A673 (cell line): Measurements from ENCODE around the gene TNS1. TPM values are rescaled to one million over a fixed set of nuclear protein-coding genes. Genes with fewer than 3 reads are reported as not detected.
A peak's percentile ranks its signal among the peaks of the same experiment; 100 is the strongest.

ENCODE experiments used
- BruUV-seq: library from RNA; stranded (reverse); fragments of 400-500 nt; replicated peaks from 2 replicates; lab custom pipeline; 2021; lab: Mats Ljungman, UMichigan
- CTCF ChIA-PET: fragments of 300-600 bp; sonication (Branson Sonifier 250); formaldehyde crosslinking; loops from one replicate; lab custom pipeline; 2022; ENCODE audit warnings: antibody characterized with exemption; lab: Charles Lee
- POLR2A ChIA-PET: fragments of 300-600 bp; sonication (Branson Sonifier 250); formaldehyde crosslinking; loops from one replicate; lab custom pipeline; 2022; ENCODE audit warnings: antibody characterized with exemption; ENCODE audit not compliant: low non-redundant PET; lab: Charles Lee
- DNase-seq: peaks from one replicate; pipeline ENCODE4 v3.0.0-alpha.2; 2015; ENCODE audit warnings: low spot score
- H3K27ac ChIP-seq: fragments of 200-600 bp; sonication (generic); 2 replicates; pipeline ENCODE4 v1.5.1; 2016; ENCODE audit warnings: mixed run types, low read depth, mild to moderate bottlenecking, mixed read lengths, antibody characterized with exemption, low read length; ENCODE audit not compliant: poor library complexity, severe bottlenecking
- H3K27me3 ChIP-seq: fragments of 200-600 bp; sonication (generic); replicated peaks from 2 replicates; pipeline ENCODE4 v1.6.1; 2017; ENCODE audit warnings: mixed run types, low read depth, mild to moderate bottlenecking, mixed read lengths, antibody characterized with exemption, low read length; ENCODE audit not compliant: insufficient read depth, poor library complexity
- H3K36me3 ChIP-seq: fragments of 200-600 bp; sonication (generic); 2 replicates; pipeline ENCODE4 v1.6.1; 2016; ENCODE audit warnings: mixed run types, mild to moderate bottlenecking, mixed read lengths, antibody characterized with exemption, low read length; ENCODE audit not compliant: insufficient read depth, poor library complexity, severe bottlenecking
- H3K4me1 ChIP-seq: fragments of 200-600 bp; sonication (generic); 2 replicates; pipeline ENCODE4 v1.6.1; 2017; ENCODE audit warnings: mixed run types, mild to moderate bottlenecking, mixed read lengths, antibody characterized with exemption, low read length; ENCODE audit not compliant: insufficient read depth, poor library complexity, severe bottlenecking
- H3K4me3 ChIP-seq: fragments of 200-600 bp; sonication (generic); 2 replicates; pipeline ENCODE4 v1.5.1; 2016; ENCODE audit warnings: low read depth, mixed run types, mild to moderate bottlenecking, mixed read lengths, low read length; ENCODE audit not compliant: poor library complexity, severe bottlenecking
- H3K9me3 ChIP-seq: fragments of 200-600 bp; sonication (generic); 2 replicates; pipeline ENCODE4 v1.6.1; 2016; ENCODE audit warnings: mixed run types, low read depth, mild to moderate bottlenecking, mixed read lengths, antibody characterized with exemption, low read length; ENCODE audit not compliant: poor library complexity, severe bottlenecking
- EZH2 ChIP-seq: fragments of 200-600 bp; sonication (generic); IDR thresholded peaks from 2 replicates; pipeline ENCODE4 v1.6.1; 2017; ENCODE audit warnings: borderline replicate concordance, low read depth, mild to moderate bottlenecking, mixed read lengths, antibody characterized with exemption, low read length; ENCODE audit not compliant: poor library complexity, severe bottlenecking
- intact Hi-C: fragments of 100-400 bp; cut with micrococcal nuclease; formaldehyde crosslinking; loops from one replicate; pipeline ENCODE4 v1.10.0; 2022; ENCODE audit not compliant: unreplicated experiment
- total RNA-seq: library from RNA; stranded (reverse); gene quantifications from 2 replicates; pipeline ENCODE4 v1.2.3, GENCODE V29; 2021
- TF ChIP-seq, protein P1 (sequence below): fragments of 300-800, 200-600 bp; sonication (generic); conservative IDR thresholded peaks from 2 replicates; pipeline ENCODE4 v1.5.1; 2017; ENCODE audit warnings: low read depth, mild to moderate bottlenecking, antibody characterized with exemption, low read length, moderate library complexity, mixed read lengths

Gene TNS1
- total RNA-seq, 1 experiment from 2014 or later: 99.6 TPM

DNA sequence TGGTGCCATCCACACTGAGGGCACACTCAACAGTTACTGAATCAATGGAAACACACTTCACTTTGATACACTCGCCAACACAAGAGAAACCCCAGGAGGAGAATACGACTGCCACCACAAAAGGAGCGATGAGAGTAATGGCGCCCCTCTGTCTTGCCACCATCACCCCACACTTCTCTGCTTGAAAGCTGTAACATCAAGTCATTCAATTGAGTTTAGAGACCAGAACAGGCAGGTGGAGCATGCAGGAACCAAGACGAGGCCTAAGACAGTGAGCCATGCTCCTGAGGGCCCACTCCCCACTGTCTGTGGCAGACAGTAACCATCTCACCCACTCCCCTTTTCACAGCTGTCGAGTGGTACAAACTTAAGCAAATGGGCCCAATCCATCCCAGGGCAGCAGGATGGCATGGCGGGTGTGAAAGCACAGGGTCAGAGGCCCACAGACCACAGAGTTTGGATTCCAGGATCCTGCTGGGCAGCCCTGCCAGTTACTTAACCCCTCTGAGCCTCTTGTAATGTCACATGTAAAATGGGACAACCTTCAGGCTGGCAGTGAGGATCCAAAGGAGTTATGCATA, 101.9 kb downstream of the TNS1 start:
- intact Hi-C loops: no loop called here
- no peak overlapping the region for H3K4me3 ChIP-seq
- H3K36me3 ChIP-seq: peaks cover 23% of the 10 kb centered on the region
- H3K4me1 ChIP-seq: peaks cover 6% of the 10 kb centered on the region
- no TSS peak for BruUV-seq
- no peaks in the 10 kb centered on the region for H3K9me3 ChIP-seq
- ChIA-PET POLR2A (no interaction called here), CTCF (no interaction called here)
- H3K27me3 ChIP-seq: no peaks in the 10 kb centered on the region
- TF ChIP-seq EZH2: no peak
- TF ChIP-seq, protein P1, sequence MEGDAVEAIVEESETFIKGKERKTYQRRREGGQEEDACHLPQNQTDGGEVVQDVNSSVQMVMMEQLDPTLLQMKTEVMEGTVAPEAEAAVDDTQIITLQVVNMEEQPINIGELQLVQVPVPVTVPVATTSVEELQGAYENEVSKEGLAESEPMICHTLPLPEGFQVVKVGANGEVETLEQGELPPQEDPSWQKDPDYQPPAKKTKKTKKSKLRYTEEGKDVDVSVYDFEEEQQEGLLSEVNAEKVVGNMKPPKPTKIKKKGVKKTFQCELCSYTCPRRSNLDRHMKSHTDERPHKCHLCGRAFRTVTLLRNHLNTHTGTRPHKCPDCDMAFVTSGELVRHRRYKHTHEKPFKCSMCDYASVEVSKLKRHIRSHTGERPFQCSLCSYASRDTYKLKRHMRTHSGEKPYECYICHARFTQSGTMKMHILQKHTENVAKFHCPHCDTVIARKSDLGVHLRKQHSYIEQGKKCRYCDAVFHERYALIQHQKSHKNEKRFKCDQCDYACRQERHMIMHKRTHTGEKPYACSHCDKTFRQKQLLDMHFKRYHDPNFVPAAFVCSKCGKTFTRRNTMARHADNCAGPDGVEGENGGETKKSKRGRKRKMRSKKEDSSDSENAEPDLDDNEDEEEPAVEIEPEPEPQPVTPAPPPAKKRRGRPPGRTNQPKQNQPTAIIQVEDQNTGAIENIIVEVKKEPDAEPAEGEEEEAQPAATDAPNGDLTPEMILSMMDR: no peak
- no peak overlapping the region for H3K27ac ChIP-seq
- no peak for DNase-seq

DNA sequence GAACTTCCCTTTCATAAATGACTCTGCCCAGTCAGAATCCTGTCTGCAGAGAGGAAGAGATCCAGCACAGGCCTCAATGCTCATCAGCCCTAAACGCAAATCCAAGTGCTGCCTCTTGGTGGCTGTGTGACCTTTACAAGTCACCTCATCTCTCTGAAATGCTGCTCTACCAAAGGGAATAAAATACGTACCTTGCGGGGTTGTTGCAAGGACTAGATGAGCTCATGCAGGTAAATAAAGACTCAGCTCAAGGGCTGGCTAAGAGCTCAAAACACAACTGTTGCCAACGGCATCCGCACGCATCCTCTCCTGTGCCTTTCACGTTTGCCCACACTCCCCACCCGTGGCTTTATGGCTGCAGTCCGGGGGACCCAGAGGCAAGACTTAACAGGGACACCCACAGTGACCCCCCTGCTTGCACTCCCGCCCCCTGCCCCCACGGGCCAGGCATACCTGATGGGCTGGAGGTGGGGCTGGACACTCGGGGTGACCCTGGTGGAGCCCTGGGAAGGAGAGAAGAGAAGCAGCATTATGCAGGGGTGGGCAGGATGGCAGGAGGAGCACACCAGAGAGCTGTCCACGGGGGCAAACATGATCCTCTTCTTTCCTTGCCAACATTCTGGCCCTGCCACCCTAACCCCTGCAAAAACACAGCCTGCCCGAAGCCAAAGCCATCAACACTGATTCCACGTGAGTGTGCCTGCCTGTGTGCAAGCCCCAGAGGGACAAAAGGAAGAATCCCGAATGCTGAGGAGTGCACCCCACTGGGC, 102.6 kb downstream of the TNS1 start:
- H3K4me1 ChIP-seq: peaks cover 6% of the 10 kb centered on the region
- TF ChIP-seq, protein P1: no peak
- no peak for TF ChIP-seq EZH2
- no peaks in the 10 kb centered on the region for H3K9me3 ChIP-seq
- intact Hi-C loops: no loop called here
- no TSS peak for BruUV-seq
- no peak overlapping the region for H3K27ac ChIP-seq
- H3K4me3 ChIP-seq: no peak overlapping the region
- DNase-seq: no peak
- CTCF ChIA-PET: no interaction called here
- peaks cover 27% of the 10 kb centered on the region for H3K36me3 ChIP-seq
- H3K27me3 ChIP-seq: no peaks in the 10 kb centered on the region
- POLR2A ChIA-PET: no interaction called here

DNA sequence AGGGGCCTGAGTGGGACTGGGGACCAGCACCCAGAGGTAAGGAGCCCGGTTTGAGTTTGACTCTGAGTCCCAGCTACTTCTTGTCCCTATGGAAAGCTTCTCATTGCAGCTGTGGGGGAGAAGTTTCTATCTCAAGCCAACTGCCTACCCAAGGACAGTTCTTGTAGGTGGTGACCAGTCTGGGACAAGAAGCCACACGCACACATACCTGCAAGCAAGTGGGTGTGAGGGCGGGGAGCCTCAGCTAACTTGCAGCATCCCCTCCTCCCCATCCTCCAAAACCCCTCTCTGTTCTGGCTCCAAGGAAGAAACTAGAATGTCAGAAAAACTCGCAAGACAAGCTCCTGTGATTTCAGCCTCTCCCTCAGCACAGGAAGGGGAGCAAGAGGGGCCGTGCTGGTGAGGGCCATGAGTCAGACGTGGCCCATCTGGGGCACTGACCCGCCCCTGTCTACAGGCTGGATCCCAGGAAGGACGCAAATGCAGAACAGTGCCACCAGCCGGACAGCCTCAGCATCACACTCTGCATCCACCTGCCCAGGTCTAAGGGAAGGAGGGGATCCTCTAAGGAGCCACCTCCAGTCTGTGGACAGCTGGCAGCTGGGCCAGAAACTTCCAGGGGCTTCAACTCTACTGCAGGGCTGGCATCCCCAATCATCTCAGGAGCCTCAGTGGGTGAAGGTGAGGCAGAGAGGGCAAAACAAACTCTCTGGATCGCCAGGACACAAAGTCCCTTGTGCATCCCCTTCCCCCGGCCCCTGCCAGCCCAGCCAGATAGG, 103.4 kb downstream of the TNS1 start:
- Histone ChIP-seq H3K36me3 (peaks cover 27% of the 10 kb centered on the region), H3K9me3 (no peaks in the 10 kb centered on the region), H3K27ac (no peak overlapping the region), H3K4me1 (peaks cover 6% of the 10 kb centered on the region), H3K4me3 (no peak overlapping the region), H3K27me3 (no peaks in the 10 kb centered on the region)
- intact Hi-C loops: no loop called here
- no peak for TF ChIP-seq EZH2
- TF ChIP-seq, protein P1: peak; percentile 46
- ChIA-PET POLR2A (no interaction called here), CTCF (no interaction called here)
- no peak for DNase-seq
- no TSS peak for BruUV-seq
